ENCODE data around the gene CRIM1. TPM values are rescaled to one million over a fixed set of nuclear protein-coding genes. Genes with fewer than 3 reads are reported as not detected.

Gene CRIM1
- total and polyA plus RNA-seq, 2 of the 8 experiments (the other 6 are each of a cell fraction or from before 2014, with no cell fraction given): 9.4 to 28.4 TPM

- no peak overlapping the region for H3K23ac ChIP-seq (ENCODE audit: insufficient read length)
- no peaks in the 10 kb centered on the region for H4K20me1 ChIP-seq (replicated peaks in 1 of 2; ENCODE audit: control insufficient read depth in 1 of 2, insufficient read depth in 2 of 2, low read length in 2 of 2)
- no peak overlapping the region for H2BK120ac ChIP-seq (replicated peaks; ENCODE audit: low read depth, low read length)
- H3K9me3 ChIP-seq (ENCODE audit: insufficient read depth in 2 of 2, low read depth in 1 of 2, low read length in 1 of 2): no peaks in the 10 kb centered on the region
- H3K14ac ChIP-seq (ENCODE audit: insufficient read length): no peak overlapping the region
- no peak overlapping the region for H3K4me2 ChIP-seq (ENCODE audit: insufficient read depth in 1 of 2, low read depth in 2 of 2, low read length in 2 of 2)
- FAIRE-seq: no peak
- no peak overlapping the region for H2BK5ac ChIP-seq (ENCODE audit: low read depth, low read length)
- H2BK12ac ChIP-seq (ENCODE audit: low read depth, low read length): no peak overlapping the region
- H2BK20ac ChIP-seq (ENCODE audit: low read length): no peak overlapping the region
- H2AK5ac ChIP-seq (ENCODE audit: low read depth, low read length): no peak overlapping the region
- H4K91ac ChIP-seq (replicated peaks; ENCODE audit: insufficient read length, low read length): no peak overlapping the region
- no peak overlapping the region for H3K4ac ChIP-seq (replicated peaks; ENCODE audit: insufficient read length, low read depth, low read length)
- no peaks in the 10 kb centered on the region for H3K23me2 ChIP-seq (ENCODE audit: low read depth, low read length)
- peaks cover 0 to 3% (median 0%) of the 10 kb centered on the region in 4 experiments; a peak in 2 of 7 replicates for H3K4me1 ChIP-seq (replicated peaks in 1 of 4; ENCODE audit: control insufficient read depth in 3 of 4, insufficient read depth in 4 of 4, low read length in 3 of 4)
- H3K9ac ChIP-seq (replicated peaks in 1 of 4; ENCODE audit: extremely low read depth in 1 of 4, low read depth in 3 of 4, low read length in 3 of 4): no peak overlapping the region
- 0 out of 2 replicates have a peak overlapping the region, but pooled peaks have one; percentile 0 for H2AFZ ChIP-seq (ENCODE audit: low read length)
- WGBS, 2 experiments (ENCODE audit: extremely low coverage in 1 of 2, insufficient coverage in 1 of 2, insufficient read length in 1 of 2, insufficient replicate concordance in 2 of 2, low coverage in 1 of 2, low lambda C conversion rate in 2 of 2, missing lambda C conversion rate in 1 of 2): 82% methylated on average over 4 of the region's 4 CpGs; no CpG with 5 or more reads in 1 of the 2 experiments
- H4K8ac ChIP-seq (ENCODE audit: extremely low read depth, insufficient read depth, low read length): no peak overlapping the region
- CTCF ChIA-PET (ENCODE audit: partially characterized antibody): no interaction called here
- H3K4me3 ChIP-seq (ENCODE audit: extremely low read depth in 1 of 4, insufficient read depth in 2 of 4, low read depth in 3 of 4, low read length in 4 of 4): no peak overlapping the region
- POLR2A ChIA-PET (ENCODE audit: partially characterized antibody): no interaction called here
- no peak overlapping the region for H3K18ac ChIP-seq (ENCODE audit: extremely low read depth, low read length)
- H3K79me1 ChIP-seq (ENCODE audit: low read depth, low read length): no peaks in the 10 kb centered on the region
- TF ChIP-seq, protein P1, sequence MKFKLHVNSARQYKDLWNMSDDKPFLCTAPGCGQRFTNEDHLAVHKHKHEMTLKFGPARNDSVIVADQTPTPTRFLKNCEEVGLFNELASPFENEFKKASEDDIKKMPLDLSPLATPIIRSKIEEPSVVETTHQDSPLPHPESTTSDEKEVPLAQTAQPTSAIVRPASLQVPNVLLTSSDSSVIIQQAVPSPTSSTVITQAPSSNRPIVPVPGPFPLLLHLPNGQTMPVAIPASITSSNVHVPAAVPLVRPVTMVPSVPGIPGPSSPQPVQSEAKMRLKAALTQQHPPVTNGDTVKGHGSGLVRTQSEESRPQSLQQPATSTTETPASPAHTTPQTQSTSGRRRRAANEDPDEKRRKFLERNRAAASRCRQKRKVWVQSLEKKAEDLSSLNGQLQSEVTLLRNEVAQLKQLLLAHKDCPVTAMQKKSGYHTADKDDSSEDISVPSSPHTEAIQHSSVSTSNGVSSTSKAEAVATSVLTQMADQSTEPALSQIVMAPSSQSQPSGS (IDR thresholded peaks at IDR 0.05; ENCODE audit: low read length): no peak
- TF ChIP-seq, protein P2, sequence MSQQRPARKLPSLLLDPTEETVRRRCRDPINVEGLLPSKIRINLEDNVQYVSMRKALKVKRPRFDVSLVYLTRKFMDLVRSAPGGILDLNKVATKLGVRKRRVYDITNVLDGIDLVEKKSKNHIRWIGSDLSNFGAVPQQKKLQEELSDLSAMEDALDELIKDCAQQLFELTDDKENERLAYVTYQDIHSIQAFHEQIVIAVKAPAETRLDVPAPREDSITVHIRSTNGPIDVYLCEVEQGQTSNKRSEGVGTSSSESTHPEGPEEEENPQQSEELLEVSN (IDR thresholded peaks at IDR 0.05): no peak
- H3K79me2 ChIP-seq (ENCODE audit: control insufficient read depth in 1 of 2, insufficient read depth in 2 of 2, low read length in 2 of 2): no peaks in the 10 kb centered on the region
- no peak overlapping the region for H3K27ac ChIP-seq (ENCODE audit: low read depth, low read length)
- no peak overlapping the region for H3K56ac ChIP-seq (replicated peaks; ENCODE audit: insufficient read length, low read depth, low read length)
- no peak overlapping the region for H2BK15ac ChIP-seq (ENCODE audit: low read length)
- H3K36me3 ChIP-seq (ENCODE audit: control insufficient read depth in 2 of 4, insufficient read depth in 4 of 4, low read length in 3 of 4): no peaks in the 10 kb centered on the region
- no peak for DNase-seq (ENCODE audit: low read depth in 1 of 2, low spot score in 2 of 2)
- H3K27me3 ChIP-seq (replicated peaks in 1 of 4; ENCODE audit: control insufficient read depth in 3 of 4, extremely low read depth in 1 of 4, insufficient read depth in 3 of 4, low read length in 3 of 4): peaks cover 0 to 1% (median 0%) of the 10 kb centered on the region in 4 experiments; a peak in 1 of 7 replicates
- no peak overlapping the region for H4K5ac ChIP-seq (ENCODE audit: insufficient read length, low read depth, low read length)
These were observed 25.7 kb upstream of the CRIM1 start for GRCh38 chr2:36329746-36330472.
